H1 (cell line): Measurements from ENCODE around the gene NOS3.

Experiments
- BRCA1 ChIP-seq: IDR thresholded peaks from 2 replicates; pipeline ENCODE4 v1.6.1; 2012; ENCODE audit warnings: low read depth, low read length, improper control_type of control experiment
- CTCF ChIP-seq, 3 experiments: IDR thresholded peaks; 1 replicate in 2 of 3; 2 replicates in 1 of 3; pipeline versions ENCODE4 v1.5.1 to v1.6.1; 2011; ENCODE audit warnings: low read length in 3 of 3, mild to moderate bottlenecking in 3 of 3, inconsistent platforms in 2 of 3, low read depth in 1 of 3, moderate library complexity in 1 of 3; ENCODE audit not compliant: insufficient read depth in 1 of 3; ENCODE audit errors: control extremely low read depth in 1 of 3
- MAFK ChIP-seq: IDR thresholded peaks from 2 replicates; pipeline ENCODE4 v1.6.1; 2012; ENCODE audit warnings: low read depth, mild to moderate bottlenecking, improper control_type of control experiment, low read length

GRCh38 chr7:150951521-150951920 lies 39.3 kb upstream of the NOS3 start:
- no peak for TF ChIP-seq BRCA1
- no peak for TF ChIP-seq CTCF (IDR thresholded peaks at IDR 0.05; ENCODE audit: control extremely low read depth in 1 of 3, insufficient read depth in 1 of 3, low read depth in 1 of 3, low read length in 3 of 3)
- no peak for TF ChIP-seq MAFK
